MM.1S (cell line): ENCODE results near the gene PSIP1.

Experiments used
- DNase-seq: peaks from one replicate; pipeline ENCODE4 v3.0.0-alpha.2; 2015
- H2AFZ ChIP-seq: fragments of 300-600 bp; sonication (generic); 2 replicates; pipeline ENCODE4 v1.6.0; 2016; ENCODE audit warnings: antibody characterized with exemption, low read length
- H3F3A ChIP-seq: fragments of 300-600 bp; sonication (generic); 2 replicates; pipeline ENCODE4 v1.6.1; 2016; ENCODE audit warnings: mild to moderate bottlenecking, antibody characterized with exemption, low read length, moderate library complexity, mixed read lengths; ENCODE audit not compliant: insufficient read depth
- H3K27ac ChIP-seq: fragments of 300-600 bp; sonication (generic); 2 replicates; pipeline ENCODE4 v1.5.1; 2016; ENCODE audit warnings: mild to moderate bottlenecking, low read length
- H3K27me3 ChIP-seq: fragments of 300-600 bp; sonication (generic); replicated peaks from 2 replicates; pipeline ENCODE4 v1.6.0; 2016; ENCODE audit warnings: low read length; ENCODE audit not compliant: insufficient read depth
- H3K36me3 ChIP-seq: fragments of 300-600 bp; sonication (generic); replicated peaks from 2 replicates; pipeline ENCODE4 v1.6.1; 2016; ENCODE audit warnings: mild to moderate bottlenecking, low read length, mixed read lengths; ENCODE audit not compliant: insufficient read depth
- H3K4me1 ChIP-seq: fragments of 300-600 bp; sonication (generic); 2 replicates; pipeline ENCODE4 v1.6.1; 2016; ENCODE audit warnings: low read length, mixed read lengths
- H3K4me2 ChIP-seq: fragments of 300-600 bp; sonication (generic); 2 replicates; pipeline ENCODE4 v1.6.0; 2016; ENCODE audit warnings: low read depth, low read length
- H3K4me3 ChIP-seq: fragments of 300-600 bp; sonication (generic); 2 replicates; pipeline ENCODE4 v1.5.1; 2016; ENCODE audit warnings: low read length, mixed read lengths
- H3K79me2 ChIP-seq: fragments of 300-600 bp; sonication (generic); 2 replicates; pipeline ENCODE4 v1.6.1; 2016; ENCODE audit warnings: mixed run types, low read length, mixed read lengths
- H3K9ac ChIP-seq: fragments of 300-600 bp; sonication (generic); 2 replicates; pipeline ENCODE4 v1.6.1; 2016; ENCODE audit warnings: low read length, mixed read lengths
- H3K9me2 ChIP-seq: fragments of 300-600 bp; sonication (generic); replicated peaks from 2 replicates; pipeline ENCODE4 v1.6.1; 2016; ENCODE audit warnings: mild to moderate bottlenecking, low read length, mixed read lengths; ENCODE audit not compliant: insufficient read depth
- H3K9me3 ChIP-seq: fragments of 300-600 bp; sonication (generic); replicated peaks from 2 replicates; pipeline ENCODE4 v1.6.1; 2016; ENCODE audit warnings: mild to moderate bottlenecking, low read length, mixed read lengths; ENCODE audit not compliant: insufficient read depth
- H4K20me1 ChIP-seq: fragments of 300-600 bp; sonication (generic); 2 replicates; pipeline ENCODE4 v1.6.1; 2016; ENCODE audit warnings: mild to moderate bottlenecking, low read length, moderate library complexity, mixed read lengths; ENCODE audit not compliant: insufficient read depth
- EZH2 ChIP-seq: fragments of 300-600 bp; sonication (generic); optimal IDR thresholded peaks from 2 replicates; pipeline ENCODE3; 2017; ENCODE audit warnings: low read depth, mild to moderate bottlenecking, antibody characterized with exemption, low read length, mixed read lengths
- EZH2phosphoT487 ChIP-seq: fragments of 300-600 bp; sonication (generic); IDR thresholded peaks from 2 replicates; pipeline ENCODE4 v1.6.1; 2018; ENCODE audit warnings: antibody characterized with exemption, low read length
- TF ChIP-seq, protein P1 (sequence below): fragments of 300-600 bp; sonication (generic); IDR thresholded peaks from 2 replicates; pipeline ENCODE4 v1.5.1; 2016; ENCODE audit warnings: antibody characterized with exemption, low read length, mixed read lengths

The PSIP1 gene

GRCh38 chr9:15482146-15482545 is 28.6 kb downstream of the PSIP1 start:
- H3K9me3 ChIP-seq = no peaks in the 10 kb centered on the region
- no peak for DNase-seq
- no peak overlapping the region for H3K27ac ChIP-seq
- no peaks in the 10 kb centered on the region; the same call in 1 of the 2 replicates for H3K36me3 ChIP-seq
- TF ChIP-seq EZH2 (no peak), EZH2phosphoT487 (no peak)
- TF ChIP-seq, protein P1, sequence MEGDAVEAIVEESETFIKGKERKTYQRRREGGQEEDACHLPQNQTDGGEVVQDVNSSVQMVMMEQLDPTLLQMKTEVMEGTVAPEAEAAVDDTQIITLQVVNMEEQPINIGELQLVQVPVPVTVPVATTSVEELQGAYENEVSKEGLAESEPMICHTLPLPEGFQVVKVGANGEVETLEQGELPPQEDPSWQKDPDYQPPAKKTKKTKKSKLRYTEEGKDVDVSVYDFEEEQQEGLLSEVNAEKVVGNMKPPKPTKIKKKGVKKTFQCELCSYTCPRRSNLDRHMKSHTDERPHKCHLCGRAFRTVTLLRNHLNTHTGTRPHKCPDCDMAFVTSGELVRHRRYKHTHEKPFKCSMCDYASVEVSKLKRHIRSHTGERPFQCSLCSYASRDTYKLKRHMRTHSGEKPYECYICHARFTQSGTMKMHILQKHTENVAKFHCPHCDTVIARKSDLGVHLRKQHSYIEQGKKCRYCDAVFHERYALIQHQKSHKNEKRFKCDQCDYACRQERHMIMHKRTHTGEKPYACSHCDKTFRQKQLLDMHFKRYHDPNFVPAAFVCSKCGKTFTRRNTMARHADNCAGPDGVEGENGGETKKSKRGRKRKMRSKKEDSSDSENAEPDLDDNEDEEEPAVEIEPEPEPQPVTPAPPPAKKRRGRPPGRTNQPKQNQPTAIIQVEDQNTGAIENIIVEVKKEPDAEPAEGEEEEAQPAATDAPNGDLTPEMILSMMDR = no peak
- H2AFZ ChIP-seq = no peak overlapping the region
- H3K9me2 ChIP-seq = no peaks in the 10 kb centered on the region
- no peaks in the 10 kb centered on the region for H3F3A ChIP-seq
- no peaks in the 10 kb centered on the region for H3K79me2 ChIP-seq
- H3K4me3 ChIP-seq = no peak overlapping the region
- H3K27me3 ChIP-seq = no peaks in the 10 kb centered on the region
- H3K9ac ChIP-seq = no peak overlapping the region
- no peak overlapping the region for H3K4me2 ChIP-seq
- no peaks in the 10 kb centered on the region for H3K4me1 ChIP-seq
- H4K20me1 ChIP-seq = no peaks in the 10 kb centered on the region

DNA sequence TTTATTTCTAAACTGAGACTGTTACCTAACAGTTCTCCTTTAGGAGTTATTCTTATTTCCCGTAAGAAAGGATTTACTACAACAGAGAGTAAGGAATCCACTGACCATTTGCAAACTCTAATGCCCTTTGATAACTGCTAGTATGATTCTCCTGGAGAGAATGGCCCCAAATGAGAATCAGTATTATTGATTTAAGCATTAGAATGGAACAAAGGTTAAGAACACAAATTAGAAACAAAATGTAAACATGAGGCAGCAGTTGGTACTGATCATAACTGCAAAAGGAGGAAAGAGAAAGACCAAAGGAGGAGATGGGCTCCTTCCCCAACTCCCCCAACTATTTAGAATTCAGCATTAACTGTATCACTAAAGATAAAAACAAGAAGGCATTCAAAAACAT is 30.7 kb downstream of the PSIP1 start:
- H3K27ac ChIP-seq = no peak overlapping the region
- DNase-seq = no peak
- no peaks in the 10 kb centered on the region for H3K36me3 ChIP-seq
- no peaks in the 10 kb centered on the region for H4K20me1 ChIP-seq
- H2AFZ ChIP-seq = no peak overlapping the region
- no peaks in the 10 kb centered on the region for H3F3A ChIP-seq
- no peak overlapping the region for H3K4me3 ChIP-seq
- TF ChIP-seq EZH2phosphoT487 (no peak), EZH2 (no peak)
- TF ChIP-seq, protein P1 = no peak
- H3K9me3 ChIP-seq = no peaks in the 10 kb centered on the region
- no peak overlapping the region for H3K9ac ChIP-seq
- H3K4me1 ChIP-seq = no peaks in the 10 kb centered on the region
- no peaks in the 10 kb centered on the region for H3K27me3 ChIP-seq
- no peak overlapping the region for H3K4me2 ChIP-seq
- H3K79me2 ChIP-seq = no peaks in the 10 kb centered on the region
- H3K9me2 ChIP-seq = no peaks in the 10 kb centered on the region

- Histone ChIP-seq H3K4me3 (no peak overlapping the region), H3K36me3 (no peaks in the 10 kb centered on the region), H4K20me1 (no peaks in the 10 kb centered on the region), H2AFZ (no peak overlapping the region), H3K27me3 (no peaks in the 10 kb centered on the region), H3K4me1 (no peaks in the 10 kb centered on the region), H3K27ac (no peak overlapping the region), H3F3A (no peaks in the 10 kb centered on the region), H3K9me2 (no peaks in the 10 kb centered on the region), H3K9me3 (no peaks in the 10 kb centered on the region), H3K4me2 (no peak overlapping the region), H3K9ac (no peak overlapping the region), H3K79me2 (no peaks in the 10 kb centered on the region)
- DNase-seq = no peak
- TF ChIP-seq, protein P1 = no peak
- no peak for TF ChIP-seq EZH2phosphoT487
- TF ChIP-seq EZH2 = no peak
Measured at GRCh38 chr9:15475923-15476536, 34.7 kb downstream of the PSIP1 start.
